Smooth muscle cell (in vitro differentiated cells): Measurements from ENCODE around the gene BCCIP. TPM values are rescaled to one million over a fixed set of nuclear protein-coding genes. Genes with fewer than 3 reads are reported as not detected.

ENCODE experiments used
- DNase-seq: peaks from one replicate; lab custom pipeline; 2025; ENCODE audit not compliant: unreplicated experiment; lab: John Stamatoyannopoulos, UW
- H2AFZ ChIP-seq: fragments of 200-600 bp; sonication (generic); 2 replicates; pipeline ENCODE4 v1.6.0; 2016; ENCODE audit warnings: antibody characterized with exemption, low read depth, mild to moderate bottlenecking
- H3F3A ChIP-seq: fragments of 200-600 bp; sonication (generic); 2 replicates; pipeline ENCODE4 v1.6.0; 2017; ENCODE audit warnings: antibody characterized with exemption, low read depth
- H3K27ac ChIP-seq: fragments of 200-600 bp; sonication (generic); 2 replicates; pipeline ENCODE4 v1.5.1; 2016; ENCODE audit warnings: low read depth, mild to moderate bottlenecking
- H3K27me3 ChIP-seq: fragments of 200-600 bp; sonication (generic); 2 replicates; pipeline ENCODE4 v1.6.1; 2016; ENCODE audit warnings: low read depth, mild to moderate bottlenecking
- H3K36me3 ChIP-seq: fragments of 200-600 bp; sonication (generic); 2 replicates; pipeline ENCODE4 v1.5.1; 2016; ENCODE audit warnings: low read depth
- H3K4me1 ChIP-seq: fragments of 200-600 bp; sonication (generic); 2 replicates; pipeline ENCODE4 v1.5.1; 2016; ENCODE audit warnings: low read depth
- H3K4me2 ChIP-seq: fragments of 200-600 bp; sonication (generic); 2 replicates; pipeline ENCODE4 v1.6.0; 2016; ENCODE audit warnings: mild to moderate bottlenecking
- H3K4me3 ChIP-seq: fragments of 200-600 bp; sonication (generic); 2 replicates; pipeline ENCODE4 v1.5.1; 2016; ENCODE audit warnings: mild to moderate bottlenecking
- H3K79me2 ChIP-seq: fragments of 200-600 bp; sonication (generic); 2 replicates; pipeline ENCODE4 v1.6.0; 2016; ENCODE audit warnings: low read depth, mild to moderate bottlenecking
- H3K9ac ChIP-seq: fragments of 200-600 bp; sonication (generic); 2 replicates; pipeline ENCODE4 v1.6.0; 2016; ENCODE audit warnings: low read depth
- H3K9me3 ChIP-seq: fragments of 200-600 bp; sonication (generic); replicated peaks from 2 replicates; pipeline ENCODE4 v1.5.1; 2016; ENCODE audit warnings: low read depth
- H4K20me1 ChIP-seq: fragments of 200-600 bp; sonication (generic); 2 replicates; pipeline ENCODE4 v1.6.0; 2016; ENCODE audit warnings: low read depth
- CTCF ChIP-seq: fragments of 200-600 bp; sonication (generic); IDR thresholded peaks from 2 replicates; pipeline ENCODE4 v1.5.1; 2017; ENCODE audit warnings: borderline replicate concordance, mild to moderate bottlenecking, antibody characterized with exemption; ENCODE audit not compliant: insufficient read depth, poor library complexity, severe bottlenecking
- WGBS: methylation state at CpG from one replicate; pipeline ENCODE4 v1.1.7; 2016; ENCODE audit warnings: low lambda C conversion rate; 5-methylcytosine and 5-hydroxymethylcytosine counted together
- polyA plus RNA-seq: library from polyadenylated mRNA; unstranded; fragments of >200 nt; fragmentation: Nextera tagmentation; extraction: Ambion mirVana; gene quantifications from 2 replicates; pipeline ENCODE4 v1.2.1, GENCODE V29; 2016
- total RNA-seq: library from RNA; depleted of rRNA; stranded (reverse); fragments of >200 nt; gene quantifications from 2 replicates; pipeline ENCODE4 v1.2.3, GENCODE V29; 2014

BCCIP gene
- total and polyA plus RNA-seq, 2 experiments from 2014 or later, result 55.3 to 87.5 TPM

DNA sequence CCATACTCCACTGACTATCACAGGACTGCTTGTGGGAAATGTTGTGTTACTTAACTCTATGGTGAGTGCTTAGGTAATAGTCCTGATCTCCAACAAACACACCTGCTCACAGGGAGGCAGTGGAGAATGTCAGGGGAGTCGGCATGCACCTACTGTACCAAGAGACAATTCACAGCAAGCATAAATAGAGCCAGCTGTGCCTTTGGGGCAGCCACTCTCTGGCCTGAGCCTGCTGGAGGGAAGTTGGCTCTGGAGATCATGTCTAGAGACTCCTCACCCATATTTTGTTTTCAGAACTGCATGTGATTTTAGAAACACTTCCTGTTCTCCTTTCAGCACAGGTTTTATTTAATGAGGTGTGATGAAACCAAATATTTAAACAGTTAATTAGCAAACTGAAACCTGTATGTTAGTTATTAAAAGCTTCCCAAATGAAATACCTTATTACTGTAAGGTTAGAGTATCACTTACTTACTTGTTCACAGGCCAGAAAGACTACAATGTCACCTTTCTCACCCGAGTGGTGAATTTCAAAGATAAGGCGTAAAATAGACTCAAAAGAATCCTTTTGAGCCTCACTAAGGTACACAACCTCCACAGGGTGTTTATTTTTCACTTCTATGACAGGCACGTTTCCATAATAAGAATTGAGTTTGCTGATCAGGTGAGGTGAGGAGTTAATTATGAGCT lies 35.9 kb downstream of the BCCIP start:
- Histone ChIP-seq H3K27me3 (no peaks in the 10 kb centered on the region), H3K36me3 (no peaks in the 10 kb centered on the region), H3F3A (no peaks in the 10 kb centered on the region), H3K4me2 (no peak overlapping the region), H3K9ac (no peak overlapping the region), H3K4me3 (no peak overlapping the region), H4K20me1 (no peaks in the 10 kb centered on the region), H3K4me1 (no peaks in the 10 kb centered on the region), H3K9me3 (no peaks in the 10 kb centered on the region), H3K79me2 (no peaks in the 10 kb centered on the region), H2AFZ (no peak overlapping the region), H3K27ac (no peak overlapping the region)
- WGBS, result 97% methylated on average over 4 of the region's 4 CpGs
- no peak for TF ChIP-seq CTCF
- no peak for DNase-seq

GRCh38 chr10:125865120-125865519 lies 41.8 kb downstream of the BCCIP start:
- H3F3A ChIP-seq, result no peaks in the 10 kb centered on the region
- no peaks in the 10 kb centered on the region for H3K27me3 ChIP-seq
- no peak overlapping the region for H3K4me3 ChIP-seq
- H3K9me3 ChIP-seq, result no peaks in the 10 kb centered on the region
- no peaks in the 10 kb centered on the region for H3K4me1 ChIP-seq
- H4K20me1 ChIP-seq, result no peaks in the 10 kb centered on the region
- no peak overlapping the region for H3K9ac ChIP-seq
- TF ChIP-seq CTCF, result no peak
- H3K79me2 ChIP-seq, result no peaks in the 10 kb centered on the region
- H3K27ac ChIP-seq, result no peak overlapping the region
- H2AFZ ChIP-seq, result no peak overlapping the region
- DNase-seq, result no peak
- no peak overlapping the region for H3K4me2 ChIP-seq
- 95% methylated on average over 3 of the region's 3 CpGs for WGBS
- H3K36me3 ChIP-seq, result no peaks in the 10 kb centered on the region

DNA sequence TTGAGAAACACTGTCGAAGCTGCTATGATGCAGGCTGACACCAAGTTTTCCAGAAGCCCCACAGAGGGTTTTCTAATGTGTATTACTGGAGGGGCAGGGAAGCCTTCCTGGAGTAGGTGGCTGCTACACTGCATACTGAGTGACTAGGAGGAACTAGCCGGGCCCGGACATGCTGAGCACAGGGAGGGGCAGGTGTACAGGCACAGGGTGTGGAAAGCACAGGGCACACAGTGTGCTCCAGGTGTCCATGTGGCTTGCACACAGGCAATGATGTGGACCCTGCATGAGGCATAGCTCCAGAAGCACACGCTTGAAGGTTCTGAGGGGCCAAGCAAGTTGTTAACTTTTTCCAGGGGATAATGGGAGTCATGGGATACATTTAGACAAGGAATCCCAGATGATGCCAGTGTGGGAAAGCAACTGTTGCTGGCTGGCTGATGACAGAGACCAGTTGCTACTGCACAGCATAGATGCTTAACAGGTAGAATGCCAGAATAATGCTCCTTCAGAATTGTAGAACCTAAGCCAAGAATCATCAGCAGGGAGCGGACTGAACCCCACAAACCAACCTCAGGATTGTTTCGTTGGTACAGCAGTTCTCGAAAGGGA lies 43.2 kb downstream of the BCCIP start:
- Histone ChIP-seq H3K4me1 (no peaks in the 10 kb centered on the region), H4K20me1 (no peaks in the 10 kb centered on the region), H3F3A (no peaks in the 10 kb centered on the region), H3K27me3 (no peaks in the 10 kb centered on the region), H3K27ac (no peak overlapping the region), H3K9ac (no peak overlapping the region), H3K79me2 (no peaks in the 10 kb centered on the region), H3K36me3 (no peaks in the 10 kb centered on the region), H3K4me2 (no peak overlapping the region), H2AFZ (no peak overlapping the region), H3K9me3 (no peaks in the 10 kb centered on the region), H3K4me3 (no peak overlapping the region)
- no peak for TF ChIP-seq CTCF
- 96% methylated on average over 7 of the region's 7 CpGs for WGBS
- no peak for DNase-seq
